ENCODE results near the gene NLK.
A peak's percentile ranks its signal among the peaks of the same experiment; 100 is the strongest.

Gene NLK

DNA sequence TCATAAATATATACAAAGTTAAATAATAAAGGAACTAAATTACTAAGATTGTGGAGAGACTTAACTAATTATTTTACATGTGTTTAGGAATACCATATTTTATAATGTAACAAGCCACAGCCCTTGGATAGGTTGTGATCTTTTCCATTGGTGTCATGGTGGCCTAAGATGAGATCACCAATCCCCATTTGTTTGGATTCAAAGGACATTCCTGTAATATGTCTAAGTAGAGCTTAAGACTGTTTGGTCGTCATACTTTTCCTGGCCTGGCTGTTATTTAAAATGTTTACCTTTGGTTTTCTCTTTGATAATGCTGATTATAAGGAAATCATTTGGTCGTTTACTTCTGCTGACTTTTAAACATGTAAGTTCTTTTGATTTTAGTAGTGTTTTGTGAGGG is 118.1 kb downstream of the NLK start:
- no peaks in the 10 kb centered on the region for H3K4me1 ChIP-seq (ENCODE audit: control insufficient read depth, insufficient read depth, low read length)
- H3K4me2 ChIP-seq (ENCODE audit: low read length), result no peak overlapping the region
- H3K4me3 ChIP-seq (ENCODE audit: low read length), result no peak overlapping the region
- no peaks in the 10 kb centered on the region for H3K36me3 ChIP-seq (ENCODE audit: insufficient read depth, low read length)
- H3K27me3 ChIP-seq (ENCODE audit: control insufficient read depth, insufficient read depth, low read length), result no peaks in the 10 kb centered on the region
- H3K9me3 ChIP-seq (replicated peaks; ENCODE audit: low read length), result no peaks in the 10 kb centered on the region
- no peak overlapping the region for H3K9ac ChIP-seq (ENCODE audit: low read depth, low read length)

- Histone ChIP-seq H3K4me2 (ENCODE audit: low read length) (no peak overlapping the region), H3K9ac (ENCODE audit: low read depth, low read length) (no peak overlapping the region), H3K4me3 (ENCODE audit: low read length) (no peak overlapping the region), H3K4me1 (ENCODE audit: control insufficient read depth, insufficient read depth, low read length) (no peaks in the 10 kb centered on the region), H3K27me3 (ENCODE audit: control insufficient read depth, insufficient read depth, low read length) (no peaks in the 10 kb centered on the region), H3K36me3 (ENCODE audit: insufficient read depth, low read length) (no peaks in the 10 kb centered on the region), H3K9me3 (replicated peaks; ENCODE audit: low read length) (no peaks in the 10 kb centered on the region)
Observed at GRCh38 chr17:28161311-28161710, 118.8 kb downstream of the NLK start.

GRCh38 chr17:28166478-28166877 is 124.0 kb downstream of the NLK start:
- no peak overlapping the region for H3K4me2 ChIP-seq (ENCODE audit: low read length)
- H3K9me3 ChIP-seq (replicated peaks; ENCODE audit: low read length), result no peaks in the 10 kb centered on the region
- peaks cover 3% of the 10 kb centered on the region for H3K36me3 ChIP-seq (ENCODE audit: insufficient read depth, low read length)
- H3K9ac ChIP-seq (ENCODE audit: low read depth, low read length), result no peak overlapping the region
- H3K4me3 ChIP-seq (ENCODE audit: low read length), result no peak overlapping the region
- peaks cover 16% of the 10 kb centered on the region for H3K4me1 ChIP-seq (ENCODE audit: control insufficient read depth, insufficient read depth, low read length)
- no peaks in the 10 kb centered on the region for H3K27me3 ChIP-seq (ENCODE audit: control insufficient read depth, insufficient read depth, low read length)

DNA sequence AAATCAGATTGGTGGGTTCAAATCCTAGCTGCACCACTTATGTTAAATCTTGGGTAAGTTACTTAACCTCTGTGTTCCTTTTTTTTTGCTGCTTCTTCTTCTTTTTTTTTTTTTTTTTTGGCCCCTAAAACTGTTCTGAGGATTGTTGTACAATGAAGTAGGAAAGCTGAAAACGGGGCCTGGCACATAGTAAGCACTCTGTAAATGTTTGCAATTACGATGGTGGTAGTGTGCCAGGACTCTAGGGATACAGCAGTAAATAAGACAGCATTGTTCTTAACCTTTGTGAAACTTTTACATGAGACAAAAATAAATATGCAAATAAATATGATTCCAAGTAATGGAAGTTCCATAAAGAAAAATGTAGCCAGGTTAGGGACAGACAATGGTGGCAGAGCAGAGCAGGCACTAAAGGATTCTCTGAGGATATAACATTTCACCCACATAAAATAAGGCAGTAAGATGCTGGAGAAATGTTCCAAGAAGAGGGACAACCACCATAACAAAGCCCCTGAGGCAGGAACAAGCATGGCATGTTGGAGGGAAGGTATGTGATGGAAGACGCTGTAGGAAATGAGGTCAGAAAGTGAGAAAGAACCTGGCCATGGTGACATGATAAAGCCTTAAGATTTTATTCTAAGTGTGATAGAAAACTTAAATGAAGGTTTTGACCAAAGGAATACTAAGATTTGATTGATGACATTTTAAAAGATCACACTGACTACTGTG is 127.3 kb downstream of the NLK start:
- no peaks in the 10 kb centered on the region for H3K27me3 ChIP-seq (ENCODE audit: control insufficient read depth, insufficient read depth, low read length)
- no peaks in the 10 kb centered on the region for H3K9me3 ChIP-seq (replicated peaks; ENCODE audit: low read length)
- no peak overlapping the region for H3K4me2 ChIP-seq (ENCODE audit: low read length)
- H3K36me3 ChIP-seq (ENCODE audit: insufficient read depth, low read length), result peaks cover 24% of the 10 kb centered on the region
- peaks cover 27% of the 10 kb centered on the region for H3K4me1 ChIP-seq (ENCODE audit: control insufficient read depth, insufficient read depth, low read length)
- H3K9ac ChIP-seq (ENCODE audit: low read depth, low read length), result no peak overlapping the region
- H3K4me3 ChIP-seq (ENCODE audit: low read length), result no peak overlapping the region

- H3K4me3 ChIP-seq (ENCODE audit: low read length), result no peak overlapping the region
- H3K9ac ChIP-seq (ENCODE audit: low read depth, low read length), result no peak overlapping the region
- H3K27me3 ChIP-seq (ENCODE audit: control insufficient read depth, insufficient read depth, low read length), result no peaks in the 10 kb centered on the region
- H3K4me2 ChIP-seq (ENCODE audit: low read length), result peak overlapping the region; percentile 4
- H3K4me1 ChIP-seq (ENCODE audit: control insufficient read depth, insufficient read depth, low read length), result peaks cover 27% of the 10 kb centered on the region
- H3K36me3 ChIP-seq (ENCODE audit: insufficient read depth, low read length), result peaks cover 25% of the 10 kb centered on the region
- no peaks in the 10 kb centered on the region for H3K9me3 ChIP-seq (replicated peaks; ENCODE audit: low read length)
Observed at GRCh38 chr17:28170771-28171170, 128.3 kb downstream of the NLK start.

GRCh38 chr17:28173031-28173561 is 130.6 kb downstream of the NLK start:
- no peaks in the 10 kb centered on the region for H3K9me3 ChIP-seq (replicated peaks; ENCODE audit: low read length)
- H3K4me1 ChIP-seq (ENCODE audit: control insufficient read depth, insufficient read depth, low read length), result peaks cover 27% of the 10 kb centered on the region
- no peak overlapping the region for H3K9ac ChIP-seq (ENCODE audit: low read depth, low read length)
- no peaks in the 10 kb centered on the region for H3K27me3 ChIP-seq (ENCODE audit: control insufficient read depth, insufficient read depth, low read length)
- peaks cover 29% of the 10 kb centered on the region for H3K36me3 ChIP-seq (ENCODE audit: insufficient read depth, low read length)
- H3K4me2 ChIP-seq (ENCODE audit: low read length), result no peak overlapping the region
- H3K4me3 ChIP-seq (ENCODE audit: low read length), result no peak overlapping the region

- Histone ChIP-seq H3K36me3 (ENCODE audit: insufficient read depth, low read length) (peaks cover 28% of the 10 kb centered on the region), H3K4me1 (ENCODE audit: control insufficient read depth, insufficient read depth, low read length) (peaks cover 32% of the 10 kb centered on the region), H3K9ac (ENCODE audit: low read depth, low read length) (no peak overlapping the region), H3K4me2 (ENCODE audit: low read length) (no peak overlapping the region), H3K9me3 (replicated peaks; ENCODE audit: low read length) (no peaks in the 10 kb centered on the region), H3K27me3 (ENCODE audit: control insufficient read depth, insufficient read depth, low read length) (no peaks in the 10 kb centered on the region), H3K4me3 (ENCODE audit: low read length) (no peak overlapping the region)
Observed at GRCh38 chr17:28173801-28174200, 131.3 kb downstream of the NLK start.

- Histone ChIP-seq H3K9me3 (replicated peaks; ENCODE audit: low read length) (no peaks in the 10 kb centered on the region), H3K4me3 (ENCODE audit: low read length) (no peak overlapping the region), H3K27me3 (ENCODE audit: control insufficient read depth, insufficient read depth, low read length) (no peaks in the 10 kb centered on the region), H3K36me3 (ENCODE audit: insufficient read depth, low read length) (peaks cover 28% of the 10 kb centered on the region), H3K4me1 (ENCODE audit: control insufficient read depth, insufficient read depth, low read length) (peaks cover 32% of the 10 kb centered on the region), H3K9ac (ENCODE audit: low read depth, low read length) (no peak overlapping the region), H3K4me2 (ENCODE audit: low read length) (no peak overlapping the region)
Observed at GRCh38 chr17:28174352-28175046, 132.0 kb downstream of the NLK start.

DNA sequence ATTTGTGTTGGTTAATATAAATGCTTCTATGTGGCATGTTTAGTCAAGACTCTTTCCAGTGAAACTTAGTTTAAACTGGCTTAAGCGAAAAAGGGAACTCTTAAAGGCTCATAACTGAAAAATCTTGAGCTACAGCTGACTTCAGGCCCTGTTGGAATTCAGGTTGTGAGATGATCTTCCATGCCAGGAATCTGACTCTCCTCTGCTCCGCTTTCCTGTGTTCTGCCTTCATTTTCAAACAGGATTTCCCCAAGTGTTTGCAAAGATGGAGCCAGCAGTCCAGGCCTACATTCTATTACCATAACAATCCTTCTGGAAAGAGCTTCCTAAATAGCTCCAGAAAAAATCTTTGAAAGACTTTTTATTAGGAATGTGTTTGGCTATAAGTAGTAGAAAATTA is 134.9 kb downstream of the NLK start:
- no peaks in the 10 kb centered on the region for H3K9me3 ChIP-seq (replicated peaks; ENCODE audit: low read length)
- peaks cover 28% of the 10 kb centered on the region for H3K36me3 ChIP-seq (ENCODE audit: insufficient read depth, low read length)
- no peak overlapping the region for H3K4me3 ChIP-seq (ENCODE audit: low read length)
- H3K4me2 ChIP-seq (ENCODE audit: low read length), result no peak overlapping the region
- no peak overlapping the region for H3K9ac ChIP-seq (ENCODE audit: low read depth, low read length)
- no peaks in the 10 kb centered on the region for H3K27me3 ChIP-seq (ENCODE audit: control insufficient read depth, insufficient read depth, low read length)
- H3K4me1 ChIP-seq (ENCODE audit: control insufficient read depth, insufficient read depth, low read length), result peaks cover 15% of the 10 kb centered on the region

DNA sequence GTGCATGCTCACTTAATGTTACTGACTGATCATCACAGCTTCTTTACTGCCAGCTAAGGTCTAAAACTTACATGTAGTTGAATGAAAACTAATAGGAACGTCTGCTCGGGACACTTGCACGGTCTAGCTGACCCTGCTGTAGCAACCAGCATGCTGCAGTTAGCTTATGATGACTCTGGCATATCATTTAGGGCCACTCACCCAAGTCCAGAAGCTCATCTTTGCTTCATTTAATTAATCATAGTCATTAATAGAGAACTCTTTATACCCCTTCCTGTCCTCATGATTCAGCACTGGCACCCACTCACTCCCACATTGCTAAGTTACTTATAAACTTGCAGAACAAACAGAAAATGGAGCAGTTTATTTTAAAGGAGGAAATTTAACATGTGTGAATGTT is 136.3 kb downstream of the NLK start:
- H3K36me3 ChIP-seq (ENCODE audit: insufficient read depth, low read length), result peaks cover 14% of the 10 kb centered on the region
- H3K9ac ChIP-seq (ENCODE audit: low read depth, low read length), result no peak overlapping the region
- no peaks in the 10 kb centered on the region for H3K27me3 ChIP-seq (ENCODE audit: control insufficient read depth, insufficient read depth, low read length)
- no peak overlapping the region for H3K4me2 ChIP-seq (ENCODE audit: low read length)
- no peak overlapping the region for H3K4me3 ChIP-seq (ENCODE audit: low read length)
- H3K9me3 ChIP-seq (replicated peaks; ENCODE audit: low read length), result no peaks in the 10 kb centered on the region
- H3K4me1 ChIP-seq (ENCODE audit: control insufficient read depth, insufficient read depth, low read length), result peaks cover 11% of the 10 kb centered on the region

GRCh38 chr17:28180449-28180848 is 138.0 kb downstream of the NLK start:
- H3K4me3 ChIP-seq (ENCODE audit: low read length), result no peak overlapping the region
- no peaks in the 10 kb centered on the region for H3K9me3 ChIP-seq (replicated peaks; ENCODE audit: low read length)
- H3K9ac ChIP-seq (ENCODE audit: low read depth, low read length), result no peak overlapping the region
- H3K4me2 ChIP-seq (ENCODE audit: low read length), result no peak overlapping the region
- H3K4me1 ChIP-seq (ENCODE audit: control insufficient read depth, insufficient read depth, low read length), result peaks cover 5% of the 10 kb centered on the region
- H3K27me3 ChIP-seq (ENCODE audit: control insufficient read depth, insufficient read depth, low read length), result no peaks in the 10 kb centered on the region
- H3K36me3 ChIP-seq (ENCODE audit: insufficient read depth, low read length), result peaks cover 10% of the 10 kb centered on the region

DNA sequence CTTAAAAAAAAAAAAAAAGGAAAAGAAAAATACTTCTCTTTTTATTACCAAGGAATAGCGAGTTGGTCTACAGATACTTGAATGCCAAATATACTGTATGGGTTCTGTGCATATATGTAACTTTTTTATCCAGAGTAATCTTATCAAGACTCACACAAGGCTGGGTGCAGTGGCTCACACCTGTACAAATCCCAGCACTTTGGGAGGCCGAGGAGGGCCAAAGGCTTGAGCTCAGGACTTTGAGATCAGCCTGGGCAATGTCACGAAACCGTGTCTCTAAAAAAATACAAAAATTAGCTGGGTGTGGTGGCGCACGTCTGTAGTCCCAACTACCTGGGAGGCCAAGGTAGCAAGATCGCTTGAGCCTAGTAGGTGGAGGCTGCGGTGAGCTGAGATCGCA is 139.1 kb downstream of the NLK start:
- Histone ChIP-seq H3K4me2 (ENCODE audit: low read length) (no peak overlapping the region), H3K4me1 (ENCODE audit: control insufficient read depth, insufficient read depth, low read length) (peaks cover 5% of the 10 kb centered on the region), H3K27me3 (ENCODE audit: control insufficient read depth, insufficient read depth, low read length) (no peaks in the 10 kb centered on the region)

More for the DNA sequence above, 139.1 kb downstream of the NLK start:
- Histone ChIP-seq H3K4me3 (ENCODE audit: low read length) (no peak overlapping the region), H3K9me3 (replicated peaks; ENCODE audit: low read length) (no peaks in the 10 kb centered on the region), H3K36me3 (ENCODE audit: insufficient read depth, low read length) (peaks cover 21% of the 10 kb centered on the region), H3K9ac (ENCODE audit: low read depth, low read length) (no peak overlapping the region)

Data from skeletal muscle satellite cell (primary cell).